Keratinocyte (primary cell): ENCODE measurements around the gene BOC. TPM values are rescaled to one million over a fixed set of nuclear protein-coding genes. Genes with fewer than 3 reads are reported as not detected.

Experiments
- DNase-seq: peaks from one replicate; pipeline ENCODE4 v3.0.0-alpha.2; 2011; ENCODE audit warnings: low read depth, missing footprints, low spot score
- FAIRE-seq: peaks from 2 replicates; lab custom pipeline; 2011; peaks lifted over from hg19 to GRCh38; lab: Jason Lieb, UNC
- H2AFZ ChIP-seq: 2 replicates; pipeline ENCODE4 v1.6.0; 2012; ENCODE audit warnings: low read length, control low read depth, inconsistent platforms; ENCODE audit not compliant: control insufficient read depth
- H3K27ac ChIP-seq: 2 replicates; pipeline ENCODE4 v1.5.1; 2011; ENCODE audit warnings: low read length; ENCODE audit not compliant: control insufficient read depth, insufficient read depth
- H3K27me3 ChIP-seq: 3 replicates; pipeline ENCODE4 v1.6.0; 2011; ENCODE audit warnings: low read length; ENCODE audit not compliant: control insufficient read depth, insufficient read depth; ENCODE audit errors: extremely low read depth
- H3K36me3 ChIP-seq, 2 experiments: 2 replicates in 1 of 2; 3 replicates in 1 of 2; pipeline ENCODE4 v1.5.1; 2011; ENCODE audit warnings: low read length in 2 of 2, mild to moderate bottlenecking in 1 of 2; ENCODE audit not compliant: control insufficient read depth in 2 of 2, insufficient read depth in 2 of 2; ENCODE audit errors: extremely low read depth in 1 of 2
- H3K4me1 ChIP-seq: 3 replicates; pipeline ENCODE4 v1.5.1; 2011; ENCODE audit warnings: low read length; ENCODE audit not compliant: control insufficient read depth, insufficient read depth; ENCODE audit errors: extremely low read depth
- H3K4me2 ChIP-seq: 3 replicates; pipeline ENCODE4 v1.6.0; 2011; ENCODE audit warnings: low read depth, low read length; ENCODE audit not compliant: control insufficient read depth, insufficient read depth; ENCODE audit errors: extremely low read depth
- H3K4me3 ChIP-seq, 3 experiments: fragments of 200-600 bp in 1 of 3; sonication (generic) in 1 of 3; 2 replicates in 2 of 3; 3 replicates in 1 of 3; pipeline ENCODE4 v1.5.1; 2011 to 2016; ENCODE audit warnings: low read length in 3 of 3, mild to moderate bottlenecking in 3 of 3, control low read depth in 2 of 3, inconsistent platforms in 1 of 3, low read depth in 1 of 3, mixed read lengths in 1 of 3, mixed run types in 1 of 3, moderate library complexity in 1 of 3; ENCODE audit not compliant: control insufficient read depth in 2 of 3, insufficient read depth in 2 of 3; ENCODE audit errors: extremely low read depth in 1 of 3
- H3K79me2 ChIP-seq: 2 replicates; pipeline ENCODE4 v1.6.0; 2012; ENCODE audit warnings: low read length; ENCODE audit not compliant: control insufficient read depth, insufficient read depth
- H3K9ac ChIP-seq: 3 replicates; pipeline ENCODE4 v1.6.0; 2011; ENCODE audit warnings: low read length; ENCODE audit not compliant: control insufficient read depth, insufficient read depth; ENCODE audit errors: extremely low read depth
- H3K9me1 ChIP-seq: 3 replicates; pipeline ENCODE4 v1.6.0; 2011; ENCODE audit warnings: low read length; ENCODE audit not compliant: control insufficient read depth, insufficient read depth; ENCODE audit errors: extremely low read depth
- H3K9me3 ChIP-seq: 2 replicates; pipeline ENCODE4 v1.5.1; 2012; ENCODE audit warnings: low read depth, low read length; ENCODE audit not compliant: control insufficient read depth
- H4K20me1 ChIP-seq: 3 replicates; pipeline ENCODE4 v1.6.0; 2011; ENCODE audit warnings: low read length; ENCODE audit not compliant: control insufficient read depth, insufficient read depth; ENCODE audit errors: extremely low read depth
- CTCF ChIP-seq, 3 experiments: IDR thresholded peaks in 1 of 3; conservative IDR thresholded peaks in 1 of 3; optimal IDR thresholded peaks in 1 of 3; 2 replicates in 2 of 3; 3 replicates in 1 of 3; pipeline versions ENCODE3 to v1.5.1; 2011; ENCODE audit warnings: low read length in 3 of 3, mild to moderate bottlenecking in 3 of 3, moderate library complexity in 2 of 3, control low read depth in 1 of 3, inconsistent platforms in 1 of 3; ENCODE audit not compliant: insufficient read depth in 2 of 3; ENCODE audit errors: extremely low read depth in 1 of 3
- EZH2 ChIP-seq: IDR thresholded peaks from one replicate; pipeline ENCODE4 v1.6.1; 2012; ENCODE audit warnings: inconsistent platforms, mild to moderate bottlenecking, low read length, moderate library complexity
- dilution Hi-C: fragments of 300-500 bp; cut with MboI; formaldehyde crosslinking; loops from one replicate; pipeline ENCODE4 v1.7.0; 2020; ENCODE audit warnings: low sequenced_read_pairs; ENCODE audit not compliant: extremely low pct_ligation_motif_present
- polyA plus RNA-seq, 5 experiments: library from polyadenylated mRNA; depleted of rRNA in 3 of 5; stranded (reverse) in 3 of 5; stranded (forward) in 1 of 5; unstranded in 1 of 5; fragments of >200 nt; gene quantifications; 1 replicate in 1 of 5; 2 replicates in 3 of 5; 3 replicates in 1 of 5; pipeline versions ENCODE4 v1.2.1 to v1.2.3, GENCODE V29; 2011 to 2012; ENCODE audit warnings: missing spikeins in 2 of 5, low read depth in 1 of 5, low replicate concordance in 1 of 5

The BOC gene
- polyA plus RNA-seq, 1 donor (not counting 4 experiments of a cell fraction or from before 2014, with no cell fraction given), result 11.2 TPM

GRCh38 chr3:113277941-113278598, 66.7 kb downstream of the BOC start:
- no peak overlapping the region for H2AFZ ChIP-seq
- no peaks in the 10 kb centered on the region for H3K9me3 ChIP-seq
- DNase-seq, result no peak
- no peak overlapping the region for H3K4me3 ChIP-seq
- H3K27ac ChIP-seq, result no peak overlapping the region
- FAIRE-seq, result peak; percentile 57
- no peaks in the 10 kb centered on the region for H3K27me3 ChIP-seq
- no peaks in the 10 kb centered on the region for H4K20me1 ChIP-seq
- H3K4me1 ChIP-seq, result no peaks in the 10 kb centered on the region
- H3K9ac ChIP-seq, result no peak overlapping the region
- dilution Hi-C loops, result no loop called here
- H3K79me2 ChIP-seq, result no peaks in the 10 kb centered on the region
- H3K36me3 ChIP-seq, result peaks cover 3 to 5% of the 10 kb centered on the region in 2 experiments
- TF ChIP-seq CTCF (optimal IDR thresholded peaks at IDR 0.05 in 1 of 3, IDR thresholded peaks at IDR 0.05 in 1 of 3, conservative IDR thresholded peaks at IDR 0.05 in 1 of 3; ENCODE audit: extremely low read depth in 1 of 3, insufficient read depth in 2 of 3, low read length in 3 of 3), result peak; percentile 46 to 71 (median 52)
- no peak for TF ChIP-seq EZH2
- H3K4me2 ChIP-seq, result no peak overlapping the region
- no peaks in the 10 kb centered on the region for H3K9me1 ChIP-seq

- H3K4me2 ChIP-seq, result no peak overlapping the region
- TF ChIP-seq CTCF (optimal IDR thresholded peaks at IDR 0.05 in 1 of 3, IDR thresholded peaks at IDR 0.05 in 1 of 3, conservative IDR thresholded peaks at IDR 0.05 in 1 of 3; ENCODE audit: extremely low read depth in 1 of 3, insufficient read depth in 2 of 3, low read length in 3 of 3) (no peak), EZH2 (no peak)
- H3K4me3 ChIP-seq, result no peak overlapping the region
- FAIRE-seq (no peak), DNase-seq (no peak)
- no peaks in the 10 kb centered on the region for H3K79me2 ChIP-seq
- dilution Hi-C loops, result no loop called here
- H2AFZ ChIP-seq, result no peak overlapping the region
- H3K27me3 ChIP-seq, result no peaks in the 10 kb centered on the region
- H3K9ac ChIP-seq, result no peak overlapping the region
- no peaks in the 10 kb centered on the region for H3K9me1 ChIP-seq
- no peak overlapping the region for H3K27ac ChIP-seq
- H3K36me3 ChIP-seq, result peaks cover 3 to 5% of the 10 kb centered on the region in 2 experiments
- no peaks in the 10 kb centered on the region for H4K20me1 ChIP-seq
- H3K9me3 ChIP-seq, result no peaks in the 10 kb centered on the region
- no peaks in the 10 kb centered on the region for H3K4me1 ChIP-seq
Observed at GRCh38 chr3:113278599-113278955, 67.2 kb downstream of the BOC start.
